GM21390 (cell line): Measurements from ENCODE around the gene DOCK9.
"Not testable (repeated sequence)": the region's sequence is repeated elsewhere in the genome, so short reads cannot be mapped to it uniquely, and the experiment has no call there.

Experiments used
- ATAC-seq: cut with Tn5 transposase; IDR thresholded peaks from one replicate; pipeline ENCODE4 v1.9.1; 2021; ENCODE audit not compliant: unreplicated experiment

The DOCK9 gene

GRCh38 chr13:98826146-98826545, 151.7 kb downstream of the DOCK9 start:
- ATAC-seq: no peak

- no peak for ATAC-seq
Observed at GRCh38 chr13:98825659-98826058, 152.2 kb downstream of the DOCK9 start.

- ATAC-seq: no peak
Observed at GRCh38 chr13:98824376-98825160, 153.3 kb downstream of the DOCK9 start.

GRCh38 chr13:98823442-98823841, 154.4 kb downstream of the DOCK9 start:
- ATAC-seq: no peak

- ATAC-seq: no peak
Observed at GRCh38 chr13:98822225-98822606, 155.6 kb downstream of the DOCK9 start.

GRCh38 chr13:98821372-98822224, 156.3 kb downstream of the DOCK9 start:
- ATAC-seq: no peak

- ATAC-seq: no peak
Observed at GRCh38 chr13:98820744-98821371, 157.0 kb downstream of the DOCK9 start.

GRCh38 chr13:98820300-98820699, 157.6 kb downstream of the DOCK9 start:
- no peak for ATAC-seq

GRCh38 chr13:98819382-98820010, 158.4 kb downstream of the DOCK9 start:
- ATAC-seq: no peak

GRCh38 chr13:98816406-98816805, 161.5 kb downstream of the DOCK9 start:
- ATAC-seq: no peak

- no peak for ATAC-seq
Observed at GRCh38 chr13:98813993-98814392, 163.9 kb downstream of the DOCK9 start.

- ATAC-seq: not testable (repeated sequence)
Observed at GRCh38 chr13:98812186-98812790, 165.6 kb downstream of the DOCK9 start.

- ATAC-seq: no peak
Observed at GRCh38 chr13:98810746-98811145, 167.1 kb downstream of the DOCK9 start.

GRCh38 chr13:98809345-98809777, 168.5 kb downstream of the DOCK9 start:
- no peak for ATAC-seq

GRCh38 chr13:98807774-98808173, 170.1 kb downstream of the DOCK9 start:
- no peak for ATAC-seq

- no peak for ATAC-seq
Observed at GRCh38 chr13:98804336-98804855, 173.5 kb downstream of the DOCK9 start.

GRCh38 chr13:98803921-98804320, 173.9 kb downstream of the DOCK9 start:
- ATAC-seq: no peak

- no peak for ATAC-seq
Observed at GRCh38 chr13:98803111-98803561, 174.7 kb downstream of the DOCK9 start.

GRCh38 chr13:98802559-98802958, 175.3 kb downstream of the DOCK9 start:
- no peak for ATAC-seq

GRCh38 chr13:98801626-98802418, 176.0 kb downstream of the DOCK9 start:
- ATAC-seq: no peak
